Ascending aorta (tissue), 2 donors: ENCODE results near the gene DDIT3. TPM values are rescaled to one million over a fixed set of nuclear protein-coding genes. Genes with fewer than 3 reads are reported as not detected.

ENCODE experiments used
- DNase-seq, 2 donors: peaks; one replicate each; pipeline ENCODE4 v3.0.0-alpha.2; 2019; ENCODE audit warnings: low spot score in 2 of 2
- H3K27ac ChIP-seq, 2 donors: fragments of 200-600 bp; sonication (generic); one replicate each; pipeline ENCODE4 v1.5.1; 2016 to 2017; ENCODE audit warnings: mild to moderate bottlenecking in 1 of 2
- H3K27me3 ChIP-seq: fragments of 200-600 bp; sonication (generic); one replicate; pipeline ENCODE4 v1.5.1; 2017
- H3K36me3 ChIP-seq, 2 donors: fragments of 200-600 bp; sonication (generic); one replicate each; pipeline ENCODE4 v1.5.1; 2016
- H3K4me1 ChIP-seq, 2 donors: fragments of 200-600 bp; sonication (generic); one replicate each; pipeline ENCODE4 v1.5.1; 2016 to 2017; ENCODE audit warnings: mild to moderate bottlenecking in 1 of 2
- H3K4me3 ChIP-seq, 2 donors: fragments of 200-600 bp; sonication (generic); one replicate each; pipeline ENCODE4 v1.5.1; 2016 to 2017; ENCODE audit warnings: mild to moderate bottlenecking in 1 of 2
- H3K9me3 ChIP-seq, 2 donors: fragments of 200-600 bp; sonication (generic); one replicate each; pipeline ENCODE4 v1.5.1; 2016
- intact Hi-C: fragments of 100-400 bp; cut with DNase I; formaldehyde crosslinking; loops from one replicate; pipeline ENCODE4 v1.15.1; 2023
- total RNA-seq: library from RNA; depleted of rRNA; stranded (reverse); fragments of >200 nt; gene quantifications from one replicate; pipeline ENCODE4 v1.1.0, GENCODE V29; 2016
- TF ChIP-seq, protein P1 (sequence below), 3 experiments: fragments of 200-600 bp in 2 of 3; fragments of 450-650 bp in 1 of 3; sonication (generic) in 2 of 3; IDR thresholded peaks; one replicate each; pipeline ENCODE4 v1.5.1; 2016 to 2019; ENCODE audit warnings: antibody characterized with exemption in 3 of 3, mild to moderate bottlenecking in 1 of 3, moderate library complexity in 1 of 3

DDIT3 gene
- total RNA-seq, 1 donor from 2014 or later, result 0.64 TPM

DNA sequence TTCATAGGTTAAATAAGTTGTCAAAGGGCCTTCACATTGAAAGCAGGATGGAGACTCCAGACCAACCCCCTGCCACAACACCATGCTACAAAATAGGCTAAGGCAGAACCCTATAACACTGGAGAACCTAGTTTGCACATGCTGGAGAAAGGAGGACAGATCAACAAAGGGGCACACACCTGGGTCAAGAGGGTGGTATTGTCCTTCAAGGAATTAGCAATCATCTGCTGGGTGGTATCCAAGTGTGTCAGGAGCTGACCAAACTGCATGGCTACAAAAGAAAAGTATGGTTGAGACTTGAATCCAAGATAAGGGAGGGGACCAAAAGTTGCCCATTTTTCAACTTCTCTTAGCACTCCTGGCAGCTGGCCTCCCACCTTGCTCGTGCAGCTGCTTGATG is 11.5 kb upstream of the DDIT3 start:
- H3K27ac ChIP-seq, result no peak overlapping the region
- no peaks in the 10 kb centered on the region for H3K4me1 ChIP-seq
- intact Hi-C loops, result no loop called here
- H3K27me3 ChIP-seq, result no peaks in the 10 kb centered on the region
- peaks cover 87% of the 10 kb centered on the region in 2 donors for H3K36me3 ChIP-seq
- TF ChIP-seq, protein P1, sequence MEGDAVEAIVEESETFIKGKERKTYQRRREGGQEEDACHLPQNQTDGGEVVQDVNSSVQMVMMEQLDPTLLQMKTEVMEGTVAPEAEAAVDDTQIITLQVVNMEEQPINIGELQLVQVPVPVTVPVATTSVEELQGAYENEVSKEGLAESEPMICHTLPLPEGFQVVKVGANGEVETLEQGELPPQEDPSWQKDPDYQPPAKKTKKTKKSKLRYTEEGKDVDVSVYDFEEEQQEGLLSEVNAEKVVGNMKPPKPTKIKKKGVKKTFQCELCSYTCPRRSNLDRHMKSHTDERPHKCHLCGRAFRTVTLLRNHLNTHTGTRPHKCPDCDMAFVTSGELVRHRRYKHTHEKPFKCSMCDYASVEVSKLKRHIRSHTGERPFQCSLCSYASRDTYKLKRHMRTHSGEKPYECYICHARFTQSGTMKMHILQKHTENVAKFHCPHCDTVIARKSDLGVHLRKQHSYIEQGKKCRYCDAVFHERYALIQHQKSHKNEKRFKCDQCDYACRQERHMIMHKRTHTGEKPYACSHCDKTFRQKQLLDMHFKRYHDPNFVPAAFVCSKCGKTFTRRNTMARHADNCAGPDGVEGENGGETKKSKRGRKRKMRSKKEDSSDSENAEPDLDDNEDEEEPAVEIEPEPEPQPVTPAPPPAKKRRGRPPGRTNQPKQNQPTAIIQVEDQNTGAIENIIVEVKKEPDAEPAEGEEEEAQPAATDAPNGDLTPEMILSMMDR (IDR thresholded peaks at IDR 0.05), result no peak
- no peak overlapping the region for H3K4me3 ChIP-seq
- DNase-seq, result no peak
- no peaks in the 10 kb centered on the region for H3K9me3 ChIP-seq

DNA sequence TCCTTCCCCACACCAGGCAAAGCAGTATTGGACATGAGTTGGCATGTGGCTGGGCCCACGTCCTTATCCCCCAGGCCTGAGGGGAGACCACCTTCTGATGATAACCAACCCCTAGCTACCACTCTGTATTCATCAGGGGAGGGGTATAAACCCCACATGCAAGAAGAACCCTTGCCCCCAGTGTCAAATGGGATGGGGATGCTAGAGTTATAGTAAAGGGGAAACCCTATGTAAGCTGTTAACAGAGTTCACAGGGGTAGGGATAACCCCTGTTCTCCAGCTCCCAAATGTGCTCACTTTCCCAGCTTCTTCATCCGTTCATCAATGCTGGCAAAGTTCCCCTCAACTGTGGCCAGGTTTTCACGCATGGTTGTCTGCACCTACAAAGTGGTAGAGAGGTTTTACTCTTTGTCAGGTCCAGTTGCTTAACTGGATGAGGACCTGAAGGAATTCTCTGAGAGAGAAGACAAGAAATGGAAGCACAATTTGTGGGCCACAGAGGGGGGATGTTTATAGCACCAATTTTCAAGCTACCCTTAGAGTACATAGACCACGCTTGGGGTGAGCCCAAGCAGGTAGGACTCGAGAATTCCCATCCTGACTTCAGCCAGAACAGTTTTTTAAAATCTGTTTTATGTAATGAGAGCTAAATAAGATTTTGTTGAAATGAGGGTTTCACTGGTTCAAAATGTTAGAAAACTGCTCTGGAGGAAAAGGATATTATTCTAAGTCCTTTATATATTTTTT is 10.3 kb upstream of the DDIT3 start:
- Histone ChIP-seq H3K27ac (no peak overlapping the region), H3K4me3 (no peak overlapping the region), H3K27me3 (no peaks in the 10 kb centered on the region), H3K36me3 (peaks cover 98% of the 10 kb centered on the region in 2 donors), H3K4me1 (no peaks in the 10 kb centered on the region), H3K9me3 (no peaks in the 10 kb centered on the region)
- DNase-seq, result no peak
- TF ChIP-seq, protein P1 (IDR thresholded peaks at IDR 0.05), result no peak
- intact Hi-C loops, result no loop called here

DNA sequence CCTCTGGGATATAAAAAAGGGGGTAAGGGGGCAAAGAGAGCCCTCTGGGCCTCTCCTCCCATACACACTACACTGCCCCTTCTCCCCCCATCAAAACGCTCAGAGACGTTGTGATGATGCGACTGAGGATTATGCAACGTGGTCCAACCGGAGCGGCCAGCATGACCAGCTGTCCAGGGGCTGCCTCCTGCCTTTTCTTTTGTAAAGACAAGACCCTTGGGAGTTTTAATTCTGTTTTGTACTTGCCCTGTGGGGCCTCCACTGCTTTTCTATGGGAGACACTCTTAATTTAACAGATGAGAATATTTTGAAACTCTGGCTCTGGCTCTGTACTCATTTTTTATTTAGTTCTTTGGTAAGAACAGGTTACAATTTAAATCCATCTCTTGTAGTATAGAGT is 9.5 kb upstream of the DDIT3 start:
- Histone ChIP-seq H3K9me3 (no peaks in the 10 kb centered on the region), H3K27me3 (no peaks in the 10 kb centered on the region), H3K4me1 (peaks cover 0 to 7% of the 10 kb centered on the region in 2 donors), H3K27ac (no peak overlapping the region), H3K36me3 (peaks cover 98% of the 10 kb centered on the region in 2 donors), H3K4me3 (no peak overlapping the region)
- no peak for DNase-seq
- intact Hi-C loops, result no loop called here
- TF ChIP-seq, protein P1 (IDR thresholded peaks at IDR 0.05), result no peak

DNA sequence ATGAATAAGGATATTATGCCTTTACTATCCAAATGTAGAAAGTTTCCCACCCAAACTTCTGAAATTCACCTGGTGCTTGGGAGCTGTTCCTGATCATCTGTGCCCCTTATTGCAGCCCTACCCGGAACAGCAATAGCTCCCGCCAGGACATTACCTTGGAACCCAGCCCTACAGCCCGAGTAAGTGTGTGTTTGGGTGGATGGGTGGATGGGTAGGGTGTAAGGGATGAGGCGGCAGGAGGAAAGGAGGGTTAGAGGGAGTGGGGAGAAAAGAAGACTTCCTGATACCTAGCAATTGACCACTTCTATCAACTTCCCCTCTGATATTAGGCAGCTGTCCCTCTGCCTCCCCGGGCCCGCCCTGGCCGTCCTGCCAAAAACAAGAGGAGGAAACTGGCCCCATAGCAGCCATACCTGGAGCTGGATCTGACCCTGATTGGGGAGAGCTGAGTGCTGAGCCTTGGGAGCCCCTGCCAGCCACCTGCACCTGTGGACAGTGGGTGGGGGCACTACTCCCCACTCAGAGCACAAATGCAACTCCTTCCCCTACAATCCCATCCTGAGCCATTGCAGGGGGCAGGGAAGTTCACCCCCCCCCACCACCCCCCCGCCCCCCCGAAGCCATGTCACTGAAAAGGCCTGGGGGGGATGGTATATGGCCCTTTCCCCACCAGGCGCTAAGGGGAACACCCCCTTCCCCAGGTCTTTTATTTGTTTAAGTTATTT is 8.7 kb upstream of the DDIT3 start:
- no peak for DNase-seq
- H3K27me3 ChIP-seq, result no peaks in the 10 kb centered on the region
- TF ChIP-seq, protein P1 (IDR thresholded peaks at IDR 0.05), result no peak
- H3K4me3 ChIP-seq, result no peak overlapping the region
- intact Hi-C loops, result no loop called here
- no peaks in the 10 kb centered on the region for H3K9me3 ChIP-seq
- peaks cover 5 to 15% of the 10 kb centered on the region in 2 donors for H3K4me1 ChIP-seq
- peaks cover 91 to 94% of the 10 kb centered on the region in 2 donors for H3K36me3 ChIP-seq
- peak overlapping the region in 1 of 2 donors; percentile 29 for H3K27ac ChIP-seq

DNA sequence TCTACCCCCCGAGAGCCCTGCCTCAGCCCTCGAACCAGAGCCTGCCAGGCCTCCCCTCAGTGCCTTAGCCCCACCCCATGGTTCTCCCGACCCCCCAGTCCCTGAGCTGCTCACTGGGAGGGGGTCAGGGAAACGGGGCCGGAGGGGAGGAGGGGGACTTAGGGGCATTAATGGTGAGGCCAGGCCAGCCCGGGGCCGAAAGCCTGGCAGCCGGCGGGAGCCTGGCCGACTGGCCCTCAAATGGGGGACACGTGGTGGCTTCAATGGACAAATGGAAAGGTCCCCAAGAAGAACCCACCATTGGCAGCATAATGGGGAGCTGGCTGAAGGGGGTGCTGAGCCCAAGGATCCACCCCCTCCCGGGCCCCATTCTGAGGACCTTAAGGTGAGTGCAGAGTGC is 7.9 kb upstream of the DDIT3 start:
- intact Hi-C loops, result no loop called here
- Histone ChIP-seq H3K9me3 (no peaks in the 10 kb centered on the region), H3K4me1 (peaks cover 9 to 17% of the 10 kb centered on the region in 2 donors), H3K36me3 (peaks cover 83 to 87% of the 10 kb centered on the region in 2 donors), H3K4me3 (no peak overlapping the region), H3K27ac (no peak overlapping the region), H3K27me3 (no peaks in the 10 kb centered on the region)
- DNase-seq, result no peak
- TF ChIP-seq, protein P1 (IDR thresholded peaks at IDR 0.05), result no peak
